NCI-H82 (cell line): ENCODE results near the gene IL27RA.

ENCODE experiments used
- DNase-seq: peaks from one replicate; lab custom pipeline; 2025; lab: John Stamatoyannopoulos, UW

Gene IL27RA

DNA sequence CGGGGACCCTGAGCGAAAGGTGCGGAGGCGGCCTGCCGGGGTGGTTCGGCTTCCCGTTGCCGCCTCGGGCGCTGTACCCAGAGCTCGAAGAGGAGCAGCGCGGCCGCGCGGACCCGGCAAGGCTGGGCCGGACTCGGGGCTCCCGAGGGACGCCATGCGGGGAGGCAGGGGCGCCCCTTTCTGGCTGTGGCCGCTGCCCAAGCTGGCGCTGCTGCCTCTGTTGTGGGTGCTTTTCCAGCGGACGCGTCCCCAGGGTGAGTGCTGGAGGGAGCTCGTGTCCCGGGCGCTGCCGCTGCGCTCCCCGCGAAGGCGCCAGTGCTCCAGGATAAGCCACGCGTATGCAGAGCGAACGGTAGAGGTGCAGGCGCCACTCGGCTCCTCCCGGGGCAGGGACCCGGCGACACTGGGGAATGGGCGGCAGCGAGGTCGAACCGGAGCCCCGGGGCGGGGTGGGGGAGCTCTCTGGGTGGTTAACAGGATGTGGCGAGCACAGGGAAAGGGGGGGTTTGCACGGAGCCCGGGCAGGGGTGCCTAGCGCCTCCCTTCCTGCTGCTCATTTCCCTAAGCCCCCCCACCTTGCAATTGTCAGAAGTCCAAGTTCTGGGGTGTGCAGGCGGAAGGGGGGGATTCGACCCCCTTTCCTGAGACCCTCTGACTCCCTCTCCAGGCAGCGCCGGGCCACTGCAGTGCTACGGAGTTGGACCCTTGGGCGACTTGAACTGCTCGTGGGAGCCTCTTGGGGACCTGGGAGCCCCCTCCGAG lies at the start of gene IL27RA:
IL27RA (plus strand) TSS at position 44 of the 762 bp plus-strand sequence; CDS start at position 155, 111 bp downstream.
- peak; percentile 87 for DNase-seq

DNA sequence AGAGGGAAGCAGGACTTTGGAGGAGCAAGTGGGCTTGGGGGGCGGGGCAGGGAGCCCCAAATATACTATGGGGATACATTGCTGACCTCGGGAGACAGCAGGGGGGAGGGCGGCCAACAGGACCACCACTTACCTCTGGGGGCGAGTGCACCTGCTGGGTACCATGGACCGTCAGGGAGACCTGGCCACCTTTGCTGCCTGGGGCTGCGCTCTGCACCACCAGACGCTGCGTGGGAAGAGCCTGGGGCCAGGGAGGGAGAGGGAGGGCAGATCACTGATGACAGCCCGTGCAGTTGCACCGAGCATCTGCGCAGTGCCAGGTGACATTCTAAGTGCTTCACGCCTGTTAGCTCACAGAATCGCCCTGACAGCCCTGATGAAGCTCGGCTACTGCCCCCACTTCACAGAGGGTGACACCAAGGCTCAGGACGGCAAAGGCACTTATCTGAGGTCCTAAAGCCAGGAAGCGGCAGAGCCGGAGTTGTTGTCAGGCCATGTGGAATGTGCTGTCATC lies 49.5 kb upstream of the IL27RA start:
- no peak for DNase-seq

DNA sequence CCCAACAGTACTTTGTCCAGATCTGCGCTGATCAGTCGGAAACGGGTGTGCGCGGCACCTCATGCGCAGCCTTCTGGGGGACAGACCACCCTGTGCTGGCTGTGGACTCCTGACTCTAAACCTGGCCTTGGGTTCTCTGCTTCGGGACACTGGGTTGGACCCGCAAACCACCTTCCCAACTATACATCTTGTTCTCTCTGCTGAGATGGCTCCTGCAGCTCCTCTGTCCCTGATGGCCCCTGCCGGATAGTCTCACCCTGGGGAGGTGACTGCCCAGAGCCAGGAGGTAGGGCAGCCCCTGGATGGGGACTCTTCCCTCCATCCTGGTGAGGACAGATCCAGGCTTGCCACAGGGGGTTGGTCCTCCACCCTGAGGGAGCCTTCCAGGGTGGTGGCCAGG lies 48.8 kb upstream of the IL27RA start:
- DNase-seq, result no peak

DNA sequence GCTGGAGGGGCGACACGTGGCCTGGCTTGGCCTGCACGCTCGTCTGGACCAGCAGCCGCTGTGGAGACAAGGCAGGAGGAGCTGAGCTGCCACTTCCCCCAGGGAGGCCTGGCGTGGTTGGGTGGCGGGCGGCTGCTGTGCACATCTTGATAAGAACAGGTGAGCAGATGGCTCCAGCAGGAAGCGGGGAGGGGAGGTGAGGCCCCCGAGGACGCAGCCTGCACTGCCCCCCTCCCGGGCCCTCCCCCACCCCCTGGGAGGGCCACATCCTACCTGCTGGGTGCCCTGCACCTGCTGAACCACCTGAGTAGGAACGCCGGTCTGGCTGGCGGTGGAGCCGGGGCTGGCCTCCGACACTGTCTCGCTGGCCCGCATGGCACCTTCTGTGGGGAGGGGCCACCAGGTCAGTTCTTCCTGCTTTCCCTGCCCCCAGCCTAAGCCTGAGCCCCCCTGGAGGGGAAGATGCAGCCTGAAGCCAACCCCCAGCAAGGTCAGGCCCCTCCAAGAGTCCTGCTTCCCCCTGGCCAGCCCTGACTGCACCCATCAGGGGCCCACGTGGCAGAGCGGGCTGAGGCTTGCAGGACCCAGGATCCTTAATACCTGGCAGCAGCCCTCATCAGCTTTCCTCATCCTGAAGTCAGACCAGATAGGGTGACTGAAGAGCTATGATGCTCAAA lies 48.2 kb upstream of the IL27RA start:
- peak; percentile 66 for DNase-seq

DNA sequence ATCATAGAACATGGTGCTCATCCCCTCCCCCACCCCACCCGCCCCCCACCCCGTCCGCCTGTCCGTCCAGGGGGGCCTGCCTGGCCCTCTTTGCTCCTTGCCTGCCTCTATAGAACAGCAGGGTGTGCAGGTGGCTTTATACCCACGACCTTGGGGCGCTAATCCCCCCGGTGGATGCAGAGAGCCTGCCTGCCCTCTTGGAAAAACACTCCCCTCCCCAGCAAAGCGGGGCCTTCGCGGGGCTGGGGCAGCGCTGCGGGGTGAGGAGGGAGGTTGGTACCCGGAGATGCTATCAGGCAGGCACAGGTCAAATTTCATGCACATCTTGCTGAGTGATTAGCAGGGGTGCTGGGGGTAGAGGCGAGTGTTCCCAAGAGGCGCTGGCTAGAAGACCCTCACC lies 47.4 kb upstream of the IL27RA start:
- DNase-seq, result peak; percentile 54

DNA sequence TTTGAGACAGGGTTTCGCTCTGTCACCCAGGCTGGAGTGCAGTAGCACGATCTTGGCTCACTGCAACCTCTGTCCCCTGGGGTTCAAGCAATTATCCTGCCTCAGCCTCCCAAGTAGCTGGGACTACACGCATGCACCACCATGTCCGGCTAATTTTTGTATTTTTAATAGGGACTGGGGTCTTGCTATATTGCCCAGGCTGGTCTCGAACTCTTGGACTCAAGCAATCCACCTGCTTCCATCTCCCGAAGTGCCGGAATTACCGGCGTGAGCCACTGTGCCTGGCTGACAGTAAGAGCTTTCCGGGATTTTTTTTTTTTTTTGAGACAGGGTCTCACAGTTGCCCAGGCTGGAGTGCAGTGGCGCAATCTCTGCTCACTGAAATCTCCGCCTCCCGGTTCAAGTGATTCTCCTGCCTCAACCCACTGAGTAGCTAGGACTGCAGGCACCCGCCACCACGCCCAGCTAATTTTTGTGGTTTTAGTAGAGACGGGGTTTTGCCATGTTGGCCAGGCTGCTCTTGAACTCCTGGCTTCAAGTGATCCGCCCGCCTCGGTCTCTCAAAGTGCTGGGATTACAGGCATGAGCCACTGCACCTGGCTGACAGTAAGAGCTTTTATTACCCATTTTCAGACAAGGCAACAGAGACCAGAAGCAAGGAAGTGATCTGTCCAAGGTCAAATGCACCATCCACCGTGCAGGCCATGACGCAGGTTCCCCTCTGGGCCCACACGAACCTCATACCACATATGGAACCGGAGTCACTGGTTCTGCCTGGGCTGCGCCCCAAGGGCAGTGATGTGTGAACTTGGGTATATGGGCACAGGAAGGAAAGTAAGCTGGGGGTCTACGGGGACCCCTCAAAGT lies 46.5 kb upstream of the IL27RA start:
- no peak for DNase-seq

GRCh38 chr19:13985771-13986347 lies 45.7 kb upstream of the IL27RA start:
- DNase-seq, result peak; percentile 28

DNA sequence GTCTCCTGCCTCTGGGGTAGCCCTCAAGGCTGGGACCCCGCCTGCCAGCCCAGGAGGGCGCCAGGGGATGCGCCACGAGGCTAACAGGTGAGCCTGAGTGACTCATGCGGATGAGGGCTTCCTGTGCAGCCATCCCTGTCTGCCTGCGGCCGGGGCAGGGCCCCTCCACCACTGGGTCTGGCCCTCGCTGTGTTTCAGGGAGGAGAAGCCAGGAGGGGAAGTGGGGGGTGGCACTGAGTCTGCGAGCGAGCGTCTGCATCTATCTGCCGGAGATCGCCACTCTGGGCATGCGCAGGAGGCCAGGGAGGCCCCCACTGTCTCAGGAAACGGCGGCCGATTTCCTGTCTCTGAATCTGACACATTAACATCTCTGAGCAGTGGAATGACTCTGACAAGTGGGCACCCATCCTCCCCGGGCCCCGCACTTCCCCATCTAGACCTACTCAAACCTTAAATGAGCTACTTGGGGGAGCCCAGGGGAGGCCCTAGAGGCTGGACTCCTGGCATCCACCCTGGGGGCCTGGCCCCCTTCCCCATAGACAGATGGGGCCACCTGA lies 45.1 kb upstream of the IL27RA start:
- no peak for DNase-seq

DNA sequence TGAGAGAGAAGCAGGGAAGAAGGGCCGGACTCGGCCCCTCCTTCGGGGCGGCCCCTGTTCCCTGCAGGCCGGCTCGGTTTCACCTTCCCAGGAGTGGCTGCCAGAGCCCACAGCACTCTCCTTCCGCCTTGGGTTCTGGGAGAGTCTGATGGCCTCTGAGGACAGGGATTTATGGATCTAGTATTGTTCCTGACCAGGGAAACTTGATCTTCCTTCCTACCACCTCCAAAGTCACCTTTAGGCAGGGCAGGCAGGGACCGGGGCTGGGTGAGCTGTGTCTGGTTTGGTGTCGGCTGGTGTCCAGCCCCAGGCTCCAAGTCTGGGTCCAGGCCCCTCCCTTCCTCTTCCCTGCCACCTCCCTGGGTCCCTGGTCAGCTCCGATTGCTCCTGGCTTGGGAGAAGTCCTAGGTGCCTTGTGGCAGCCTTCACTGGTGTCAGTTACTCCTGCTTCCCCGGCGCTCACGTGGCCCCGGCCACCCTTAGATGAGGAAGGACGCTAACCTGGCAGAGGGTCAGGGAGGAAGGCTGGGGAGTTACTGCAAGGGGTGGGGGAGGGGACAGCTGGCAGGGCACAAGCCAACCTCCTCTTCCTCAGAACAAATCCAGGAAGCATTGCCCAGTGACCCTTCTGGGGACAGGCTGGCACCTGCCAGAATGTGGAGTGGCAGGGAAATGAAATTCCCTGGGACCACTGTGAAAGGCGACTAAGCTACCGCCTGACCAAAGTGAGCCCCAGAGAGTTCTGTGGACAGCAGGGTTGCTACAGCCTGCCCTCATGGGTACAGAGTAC lies 44.3 kb upstream of the IL27RA start:
- DNase-seq, result no peak

DNA sequence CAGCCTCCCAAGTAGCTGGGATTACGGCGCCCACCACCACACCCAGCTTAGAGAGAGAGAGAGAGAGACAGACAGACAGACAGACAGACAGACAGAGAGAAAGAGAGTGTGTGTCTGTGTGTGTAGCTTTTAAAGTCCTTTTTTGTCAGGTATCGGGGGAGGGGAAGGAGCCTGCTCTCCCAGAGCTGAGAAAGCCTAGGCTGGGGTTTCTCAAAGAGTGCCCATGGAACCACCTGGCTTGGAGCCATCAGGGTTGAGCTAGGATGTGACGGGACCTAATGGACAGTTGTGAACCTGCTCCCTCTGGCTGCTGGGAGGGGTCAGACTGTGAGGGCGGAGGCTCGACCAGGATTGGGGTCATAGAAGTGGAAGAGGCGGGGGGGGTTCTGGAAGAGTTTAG lies 42.1 kb upstream of the IL27RA start:
- DNase-seq, result no peak

DNA sequence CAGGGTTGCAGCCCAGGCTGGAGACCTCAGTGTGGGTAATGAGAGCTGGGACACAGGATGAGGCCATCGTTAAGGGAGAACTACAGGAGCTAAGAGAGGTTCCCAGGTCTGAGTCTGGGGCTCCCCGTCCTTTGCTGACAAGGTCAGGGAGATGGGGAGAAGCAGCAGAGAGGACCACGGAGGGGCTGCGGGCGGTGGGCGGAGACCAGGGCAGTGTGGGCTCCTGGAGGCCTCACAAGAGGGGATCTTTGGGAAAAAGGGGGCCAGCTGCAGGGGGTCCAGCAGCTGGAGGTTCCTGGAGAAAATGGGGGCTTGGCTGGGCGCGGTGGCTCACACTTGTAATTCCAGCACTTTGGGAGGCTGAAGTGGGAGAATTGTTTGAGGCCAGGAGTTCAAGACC lies 41.5 kb upstream of the IL27RA start:
- DNase-seq, result no peak

DNA sequence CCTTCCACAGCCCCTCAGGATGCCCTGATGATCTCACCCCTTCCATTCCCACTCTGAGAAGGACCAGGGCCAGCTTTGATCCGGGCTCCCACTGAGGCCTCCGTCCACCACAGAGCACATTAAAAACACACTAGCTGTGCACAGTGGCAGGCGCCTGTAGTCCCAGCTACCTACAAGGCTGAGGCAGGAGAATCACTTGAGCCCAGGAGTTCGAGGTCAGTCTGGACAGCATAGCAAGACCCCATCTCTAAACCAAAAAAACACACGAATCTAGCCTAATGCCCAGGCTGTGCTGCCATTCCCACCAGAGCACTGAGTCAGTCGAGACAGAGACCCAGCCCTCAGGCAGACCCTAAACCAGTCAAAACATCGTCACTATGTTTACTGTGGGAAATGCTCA lies 39.5 kb upstream of the IL27RA start:
- no peak for DNase-seq

DNA sequence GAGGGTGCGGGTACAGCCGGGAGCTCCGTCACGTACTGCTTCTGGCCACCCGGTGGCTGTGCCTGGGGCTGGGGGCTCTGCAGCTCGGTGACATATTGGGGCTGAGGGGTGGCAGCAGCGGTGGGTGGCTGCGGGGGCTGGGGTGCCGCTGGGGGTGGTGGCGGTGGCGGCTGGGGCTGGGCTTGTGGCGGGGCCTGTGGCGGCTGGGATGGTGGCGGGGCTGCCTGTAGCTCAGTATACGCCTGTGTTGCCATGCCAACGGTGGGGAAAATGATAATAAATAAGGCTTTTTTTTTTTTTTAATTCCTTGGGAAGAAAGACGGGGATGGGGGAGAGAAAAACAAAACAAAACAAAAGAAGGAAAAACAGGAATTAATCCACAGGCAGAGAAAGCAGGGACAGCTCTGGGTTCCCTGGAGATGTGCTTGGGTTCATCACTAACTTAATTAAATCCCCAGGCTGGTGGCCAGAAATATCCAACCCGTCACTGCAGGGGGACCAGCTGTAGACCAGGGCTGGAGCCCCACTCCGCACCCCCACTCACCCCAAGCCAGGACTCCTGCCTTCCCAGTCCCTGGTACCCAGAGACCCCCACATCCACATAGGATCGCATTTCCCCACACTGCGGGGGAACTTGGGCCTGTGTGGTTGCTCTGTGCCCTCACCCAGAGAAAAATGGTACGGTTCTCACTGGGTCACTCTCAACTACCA lies 37.8 kb upstream of the IL27RA start:
- no peak for DNase-seq

GRCh38 chr19:13995017-13995728 lies 36.4 kb upstream of the IL27RA start:
- DNase-seq, result no peak

GRCh38 chr19:13995878-13996765 lies 35.4 kb upstream of the IL27RA start:
- no peak for DNase-seq

- no peak for DNase-seq
Observed at GRCh38 chr19:13996928-13997630, 34.5 kb upstream of the IL27RA start.

DNA sequence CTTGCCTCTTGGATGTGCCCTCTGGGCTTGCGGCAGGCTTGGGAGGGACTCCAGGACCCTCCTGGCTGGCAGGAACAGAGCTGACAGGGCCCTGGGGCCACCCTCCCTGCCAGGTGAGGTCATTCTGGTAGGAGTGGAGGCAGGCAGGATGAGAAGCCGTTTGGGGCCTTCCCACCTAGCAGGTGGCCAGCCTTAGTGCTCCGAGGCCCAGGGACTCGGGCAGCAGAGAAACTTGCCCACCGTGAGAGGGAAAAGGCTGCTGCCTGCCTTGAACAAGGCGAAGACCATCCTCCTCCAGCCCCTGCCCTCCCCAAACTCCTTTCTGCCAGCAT lies 34.0 kb upstream of the IL27RA start:
- no peak for DNase-seq

GRCh38 chr19:13998426-13998825 lies 33.1 kb upstream of the IL27RA start:
- DNase-seq, result no peak
